MG63 (cell line): ENCODE measurements around the gene BICD1. TPM values are rescaled to one million over a fixed set of nuclear protein-coding genes. Genes with fewer than 3 reads are reported as not detected.
A peak's percentile ranks its signal among the peaks of the same experiment; 100 is the strongest.
"Not testable (repeated sequence)": the region's sequence is repeated elsewhere in the genome, so short reads cannot be mapped to it uniquely, and the experiment has no call there.

Experiments
- DNase-seq: peaks from one replicate; pipeline ENCODE4 v3.0.0-alpha.2; 2020
- H3K27me3 ChIP-seq: fragments of 250-450 bp; sonication (Bioruptor Pico); 2 replicates; pipeline ENCODE4 v1.5.1; 2020; ENCODE audit warnings: mild to moderate bottlenecking, moderate library complexity
- H3K36me3 ChIP-seq: fragments of 250-450 bp; sonication (Bioruptor Pico); 2 replicates; pipeline ENCODE4 v1.5.1; 2020; ENCODE audit warnings: mild to moderate bottlenecking, moderate library complexity
- H3K4me3 ChIP-seq: fragments of 250-450 bp; sonication (Bioruptor Pico); 2 replicates; pipeline ENCODE4 v1.5.1; 2020; ENCODE audit warnings: mild to moderate bottlenecking, moderate library complexity
- H3K9me3 ChIP-seq: fragments of 250-450 bp; sonication (Bioruptor Pico); 2 replicates; pipeline ENCODE4 v1.5.1; 2020; ENCODE audit warnings: mild to moderate bottlenecking, moderate library complexity
- total RNA-seq: library from RNA; depleted of rRNA; stranded (reverse); fragments of >200 nt; shearing (Covaris generic); gene quantifications from 2 replicates; pipeline ENCODE4 v1.2.3, GENCODE V29; 2014; ENCODE audit warnings: low replicate concordance

The BICD1 gene
- total RNA-seq, 1 experiment from 2014 or later, result 8.6 TPM

DNA sequence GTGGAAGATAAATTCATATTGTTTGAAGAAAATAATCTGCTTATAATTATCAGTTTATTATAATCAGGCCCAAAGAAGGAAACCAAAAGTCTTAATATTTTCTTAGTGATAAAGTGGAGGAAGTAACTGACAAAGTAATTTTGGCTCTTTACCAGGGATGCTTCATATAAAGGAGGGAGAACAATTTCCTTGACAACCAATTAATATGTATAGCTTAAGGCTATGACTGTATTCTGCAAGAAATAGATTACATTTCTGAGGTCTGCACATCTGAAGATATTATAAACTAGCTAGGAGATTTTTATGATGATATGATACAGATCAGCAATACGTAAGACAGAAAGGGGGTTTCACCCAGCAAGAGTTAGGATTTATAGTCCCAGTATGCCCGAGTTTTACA, 90.8 kb downstream of the BICD1 start:
- peaks cover 12% of the 10 kb centered on the region; the same call in 1 of the 2 replicates for H3K36me3 ChIP-seq
- peaks cover 21% of the 10 kb centered on the region for H3K9me3 ChIP-seq
- no peak overlapping the region for H3K4me3 ChIP-seq
- no peak for DNase-seq
- H3K27me3 ChIP-seq, result no peaks in the 10 kb centered on the region

DNA sequence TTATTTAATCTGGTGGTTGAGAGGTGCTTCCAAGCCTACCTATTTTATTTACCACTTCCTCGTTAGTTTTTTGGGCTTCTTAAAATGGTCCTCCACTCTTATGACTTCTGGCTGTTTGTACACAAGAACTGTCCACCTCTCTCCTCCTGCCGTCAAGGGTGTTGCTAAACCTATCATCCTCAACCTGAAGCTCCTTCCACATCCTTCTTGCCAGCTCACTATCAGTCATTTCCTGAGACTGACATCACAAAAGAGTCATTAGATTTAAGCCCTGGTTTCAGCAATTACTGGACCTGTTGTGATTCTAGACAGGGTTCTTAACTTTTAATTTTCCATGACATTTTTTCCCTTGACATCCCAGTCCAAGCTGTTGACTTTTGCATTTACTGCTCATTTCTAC, 91.9 kb downstream of the BICD1 start:
- DNase-seq, result peak; percentile 32

DNA sequence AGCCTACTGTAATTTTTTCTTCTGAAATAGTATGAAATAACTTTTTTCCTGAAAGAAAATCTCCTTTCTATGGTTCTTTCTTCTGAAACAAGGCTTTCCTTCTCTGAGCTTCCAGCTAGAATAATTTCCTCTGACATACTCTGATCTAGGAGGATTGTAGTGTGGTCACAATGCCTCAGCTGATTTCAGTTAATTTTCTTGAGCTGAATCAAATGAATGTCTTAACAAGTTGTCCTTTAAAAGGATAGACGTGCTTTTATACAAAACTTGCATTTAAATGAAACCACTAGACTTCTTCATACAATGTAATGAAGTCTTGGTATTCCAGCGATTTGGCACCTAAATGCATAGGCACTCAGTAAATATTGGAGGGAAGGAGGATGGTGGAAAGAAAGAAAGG, 94.4 kb downstream of the BICD1 start:
- DNase-seq, result no peak
- no peaks in the 10 kb centered on the region for H3K27me3 ChIP-seq
- H3K9me3 ChIP-seq, result no peaks in the 10 kb centered on the region; the same call in 1 of the 2 replicates
- no peak overlapping the region for H3K4me3 ChIP-seq
- H3K36me3 ChIP-seq, result peaks cover 3% of the 10 kb centered on the region; the same call in 1 of the 2 replicates

More for the DNA sequence above, 91.9 kb downstream of the BICD1 start:
- Histone ChIP-seq H3K27me3 (no peaks in the 10 kb centered on the region), H3K36me3 (peaks cover 12% of the 10 kb centered on the region; the same call in 1 of the 2 replicates), H3K4me3 (no peak overlapping the region), H3K9me3 (peaks cover 21% of the 10 kb centered on the region)

- no peaks in the 10 kb centered on the region for H3K9me3 ChIP-seq
These were observed 95.3 kb downstream of the BICD1 start for GRCh38 chr12:32201976-32202375.

GRCh38 chr12:32205731-32206130, 99.1 kb downstream of the BICD1 start:
- DNase-seq, result peak; percentile 8
- Histone ChIP-seq H3K27me3 (no peaks in the 10 kb centered on the region), H3K4me3 (no peak overlapping the region), H3K36me3 (no peaks in the 10 kb centered on the region), H3K9me3 (no peaks in the 10 kb centered on the region)

More at GRCh38 chr12:32201976-32202375, 95.3 kb downstream of the BICD1 start:
- Histone ChIP-seq H3K36me3 (peaks cover 3% of the 10 kb centered on the region; the same call in 1 of the 2 replicates), H3K4me3 (no peak overlapping the region), H3K27me3 (no peaks in the 10 kb centered on the region)
- DNase-seq, result no peak

DNA sequence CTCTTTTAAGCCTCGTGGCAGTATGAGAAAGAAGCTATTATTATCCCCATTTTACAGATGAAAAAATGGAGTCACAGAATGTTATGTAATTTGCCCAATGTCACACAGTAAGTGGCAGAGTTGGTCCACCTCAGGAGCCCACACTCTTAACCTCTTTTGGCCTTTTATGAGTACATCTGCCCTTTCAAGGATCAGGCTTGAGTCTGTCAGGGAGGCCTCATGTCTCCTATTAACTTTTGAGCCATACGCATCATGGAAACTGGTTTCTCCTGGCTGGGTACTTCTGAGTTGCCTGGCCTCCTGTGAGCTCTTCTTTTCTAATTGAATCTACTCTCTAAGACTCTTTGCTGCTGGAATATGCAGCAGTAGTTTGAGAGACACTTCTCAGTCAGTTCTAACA, 101.7 kb downstream of the BICD1 start:
- no peaks in the 10 kb centered on the region for H3K36me3 ChIP-seq
- no peak overlapping the region for H3K4me3 ChIP-seq
- DNase-seq, result no peak
- H3K9me3 ChIP-seq, result no peaks in the 10 kb centered on the region
- H3K27me3 ChIP-seq, result no peaks in the 10 kb centered on the region

DNA sequence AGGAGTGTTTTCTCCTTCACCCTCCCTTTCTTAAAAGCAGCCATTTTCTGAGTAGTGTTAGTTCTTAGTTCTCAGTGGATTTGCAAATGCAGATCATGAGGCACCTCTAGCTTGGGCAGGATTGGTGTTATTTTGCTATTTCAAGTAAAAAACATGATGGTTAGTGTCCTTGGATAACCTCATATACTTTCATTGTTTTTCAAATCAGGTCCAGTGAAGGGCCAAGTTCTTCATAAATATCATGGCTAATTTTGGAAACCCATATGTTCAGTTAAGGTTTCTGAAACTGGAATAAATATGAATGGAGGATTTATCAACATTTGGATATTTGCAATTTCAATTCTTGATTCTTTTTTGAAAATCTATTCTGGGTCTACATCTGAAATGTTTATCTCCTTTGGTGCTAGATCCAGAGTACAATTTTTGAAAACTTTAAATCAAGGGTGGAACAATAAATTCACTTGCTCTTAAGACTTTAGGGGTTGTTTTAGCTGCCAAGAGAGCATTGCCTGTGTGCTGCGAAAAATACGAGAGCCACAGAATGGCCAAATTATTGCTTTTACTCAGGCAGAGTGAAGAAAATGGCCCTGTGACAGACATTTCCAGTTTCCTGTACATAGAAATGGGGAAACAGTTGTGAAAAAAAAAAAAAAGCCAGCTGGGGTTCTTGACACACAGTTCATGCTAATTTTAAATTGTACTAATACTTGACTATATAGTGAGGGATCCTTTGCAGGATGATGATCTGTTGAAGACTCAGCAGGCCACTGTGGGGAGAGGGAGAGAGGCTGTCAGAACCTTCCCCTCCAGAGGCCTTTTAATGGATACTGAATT, 104.6 kb downstream of the BICD1 start:
- Histone ChIP-seq H3K9me3 (no peaks in the 10 kb centered on the region), H3K4me3 (no peak overlapping the region), H3K36me3 (peaks cover 4% of the 10 kb centered on the region; the same call in 1 of the 2 replicates), H3K27me3 (no peaks in the 10 kb centered on the region)
- no peak for DNase-seq

DNA sequence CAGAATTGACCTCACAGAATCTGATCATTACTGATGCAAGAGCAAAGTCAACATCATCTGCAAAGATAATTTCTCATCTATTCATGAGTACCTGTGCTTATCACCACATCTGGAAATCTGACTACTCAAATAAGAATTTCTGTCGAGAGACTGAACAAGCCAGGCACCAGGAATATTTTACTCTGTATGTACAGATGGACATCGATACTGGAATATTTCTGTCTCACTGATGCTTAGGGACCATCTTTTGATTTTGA, 105.2 kb downstream of the BICD1 start:
- no peaks in the 10 kb centered on the region for H3K9me3 ChIP-seq
- DNase-seq, result no peak
- no peak overlapping the region for H3K4me3 ChIP-seq
- no peaks in the 10 kb centered on the region for H3K27me3 ChIP-seq
- peaks cover 9% of the 10 kb centered on the region for H3K36me3 ChIP-seq

GRCh38 chr12:32214723-32215122, 108.1 kb downstream of the BICD1 start:
- Histone ChIP-seq H3K27me3 (no peaks in the 10 kb centered on the region), H3K9me3 (peaks cover 6% of the 10 kb centered on the region), H3K36me3 (peaks cover 38% of the 10 kb centered on the region), H3K4me3 (no peak overlapping the region)
- no peak for DNase-seq

DNA sequence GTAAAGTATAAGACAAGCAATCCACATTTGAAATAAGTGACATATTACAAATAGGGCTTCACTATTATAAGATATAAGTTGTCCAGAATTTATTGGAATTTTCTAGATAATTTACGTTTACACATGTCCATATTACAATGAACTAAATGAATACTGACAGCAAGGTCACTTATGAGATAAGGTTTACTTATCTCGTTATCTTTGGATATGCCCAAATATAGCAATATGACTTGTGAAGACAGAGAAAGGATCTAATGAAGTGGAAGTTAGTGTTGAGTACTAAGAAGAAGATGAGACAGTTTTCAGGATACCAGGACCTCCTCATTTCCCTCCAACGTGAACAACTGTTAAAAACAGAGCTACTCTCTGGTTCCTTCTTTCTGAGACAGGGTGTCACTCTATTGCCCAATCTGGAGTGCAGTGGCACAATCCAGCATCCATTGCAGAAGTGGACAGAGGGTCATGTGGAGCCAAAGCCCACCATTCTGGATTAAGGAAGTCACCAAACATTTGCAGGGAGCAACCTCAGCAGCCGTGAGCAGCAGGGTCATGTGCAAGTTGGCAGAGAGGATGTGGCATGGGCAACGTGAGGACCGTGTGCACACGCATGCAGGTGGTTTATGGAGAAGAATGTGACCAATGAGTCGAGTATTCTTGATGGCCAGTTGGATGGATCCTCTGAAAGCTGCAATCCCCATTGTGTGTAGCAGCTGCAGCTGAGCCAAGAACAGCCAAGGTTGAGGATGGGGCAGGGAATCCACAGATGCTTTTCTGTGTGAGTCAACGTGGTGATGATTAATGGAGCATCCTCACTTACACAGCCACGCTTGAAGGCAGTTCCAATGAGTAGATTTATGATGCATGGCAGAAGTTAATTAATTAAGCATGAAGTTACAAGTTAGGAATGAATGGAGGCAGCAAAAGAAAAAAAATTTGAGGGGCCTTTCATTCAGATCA, 111.0 kb downstream of the BICD1 start:
- peak; percentile 72 for DNase-seq
- Histone ChIP-seq H3K4me3 (no peak overlapping the region), H3K27me3 (no peaks in the 10 kb centered on the region), H3K36me3 (peaks cover 39% of the 10 kb centered on the region), H3K9me3 (peaks cover 6% of the 10 kb centered on the region)

GRCh38 chr12:32223941-32224340, 117.3 kb downstream of the BICD1 start:
- Histone ChIP-seq H3K4me3 (no peak overlapping the region), H3K27me3 (no peaks in the 10 kb centered on the region), H3K9me3 (peaks cover 6% of the 10 kb centered on the region), H3K36me3 (peaks cover 32% of the 10 kb centered on the region)
- DNase-seq, result no peak

DNA sequence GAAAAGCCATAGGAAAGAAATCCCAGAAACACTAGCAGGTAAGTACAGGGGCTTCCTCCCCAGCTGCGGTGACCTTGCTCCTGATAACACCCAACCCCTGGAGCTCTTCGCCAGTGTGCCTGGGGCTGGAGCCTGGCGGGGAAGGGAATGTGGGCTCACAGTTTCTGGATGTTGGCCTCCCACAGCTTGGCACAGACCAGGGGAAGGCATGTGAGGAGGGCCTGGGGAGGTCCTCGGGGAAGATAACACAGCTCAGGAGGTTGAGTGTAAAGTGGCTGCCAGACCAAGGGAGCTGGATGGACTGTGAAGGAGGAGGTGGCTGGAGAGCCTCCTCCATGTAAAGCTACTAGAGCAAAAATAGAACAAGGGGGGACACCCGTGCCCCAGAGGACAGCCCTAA, 120.1 kb downstream of the BICD1 start:
- Histone ChIP-seq H3K36me3 (peaks cover 23% of the 10 kb centered on the region), H3K4me3 (no peak overlapping the region)
- DNase-seq, result no peak

GRCh38 chr12:32229971-32230612, 123.4 kb downstream of the BICD1 start:
- no peak for DNase-seq
- Histone ChIP-seq H3K4me3 (no peak overlapping the region), H3K9me3 (no peaks in the 10 kb centered on the region), H3K27me3 (no peaks in the 10 kb centered on the region), H3K36me3 (peaks cover 13% of the 10 kb centered on the region)

More for the DNA sequence above, 120.1 kb downstream of the BICD1 start:
- Histone ChIP-seq H3K27me3 (no peaks in the 10 kb centered on the region), H3K9me3 (no peaks in the 10 kb centered on the region)

DNA sequence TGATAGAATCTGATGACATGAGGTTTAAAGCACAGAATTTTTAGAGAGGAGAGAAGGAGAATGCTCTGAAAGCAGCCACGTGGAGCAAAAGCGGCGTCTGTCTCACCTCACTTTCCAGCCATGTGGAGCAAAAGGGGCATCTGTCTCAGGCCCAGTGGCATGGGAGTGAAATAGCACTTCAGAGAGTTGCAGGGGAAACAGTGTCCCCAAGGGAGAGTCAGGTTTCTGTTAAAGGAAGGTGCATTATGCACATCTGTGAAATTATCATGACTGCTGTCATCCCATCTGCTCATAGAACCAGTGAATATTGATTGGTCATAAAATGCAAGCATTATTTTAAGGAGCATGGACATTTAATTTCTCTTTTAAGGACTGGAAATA, 124.0 kb downstream of the BICD1 start:
- H3K4me3 ChIP-seq, result no peak overlapping the region
- H3K27me3 ChIP-seq, result no peaks in the 10 kb centered on the region
- H3K9me3 ChIP-seq, result no peaks in the 10 kb centered on the region
- no peak for DNase-seq
- peaks cover 13% of the 10 kb centered on the region for H3K36me3 ChIP-seq

DNA sequence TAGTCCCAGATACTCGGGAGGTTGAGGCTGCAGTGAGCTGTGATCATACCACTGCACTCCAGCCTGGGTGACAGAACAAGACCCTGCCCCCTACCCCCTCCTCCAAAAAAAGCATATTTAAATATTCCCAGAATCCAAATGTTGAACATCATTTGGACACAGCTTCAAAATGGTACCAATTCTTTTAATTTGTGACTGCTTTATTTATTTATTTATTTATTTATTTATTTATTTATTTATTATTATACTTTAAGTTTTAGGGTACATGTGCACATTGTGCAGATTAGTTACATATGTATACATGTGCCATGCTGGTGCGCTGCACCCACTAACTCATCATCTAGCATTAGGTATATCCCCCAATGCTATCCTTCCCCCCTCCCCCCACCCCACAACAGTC, 124.7 kb downstream of the BICD1 start:
- not testable (repeated sequence) for DNase-seq, H3K9me3 ChIP-seq, H3K36me3 ChIP-seq, H3K27me3 ChIP-seq, H3K4me3 ChIP-seq

- Histone ChIP-seq H3K36me3 (peaks cover 12% of the 10 kb centered on the region), H3K4me3 (no peak overlapping the region), H3K27me3 (no peaks in the 10 kb centered on the region), H3K9me3 (peaks cover 7% of the 10 kb centered on the region; the same call in 1 of the 2 replicates)
- DNase-seq, result no peak
These were observed 126.9 kb downstream of the BICD1 start for GRCh38 chr12:32233568-32233967.

- no peak overlapping the region for H3K4me3 ChIP-seq
- DNase-seq, result no peak
These were observed 128.6 kb downstream of the BICD1 start for GRCh38 chr12:32235251-32235650.

More at GRCh38 chr12:32235251-32235650, 128.6 kb downstream of the BICD1 start:
- no peaks in the 10 kb centered on the region for H3K27me3 ChIP-seq
- H3K36me3 ChIP-seq, result peaks cover 12% of the 10 kb centered on the region
- peaks cover 7% of the 10 kb centered on the region; the same call in 1 of the 2 replicates for H3K9me3 ChIP-seq
